HepG2 (cell line): ENCODE data around the gene TTC31. TPM values are rescaled to one million over a fixed set of nuclear protein-coding genes. Genes with fewer than 3 reads are reported as not detected.

Experiments used
- ATRX ChIP-seq: sonication (generic); formaldehyde crosslinking; IDR thresholded peaks from 2 replicates; pipeline ENCODE4 v1.4.0; 2020; ENCODE audit warnings: missing genetic modification reagents, borderline replicate concordance
- CERS6 ChIP-seq: sonication (generic); formaldehyde crosslinking; IDR thresholded peaks from 2 replicates; pipeline ENCODE4 v1.5.0; 2020; ENCODE audit warnings: missing genetic modification reagents
- FIP1L1 ChIP-seq: fragments of 200-400 bp; formaldehyde crosslinking; IDR thresholded peaks from 2 replicates; pipeline ENCODE4 v1.6.1; 2018; ENCODE audit warnings: low read depth, mild to moderate bottlenecking, low read length, moderate library complexity, borderline replicate concordance; ENCODE audit not compliant: insufficient read depth
- FOXK2 ChIP-seq: fragments of 450-650 bp; IDR thresholded peaks from 2 replicates; pipeline ENCODE4 v1.6.1; 2016
- HNRNPK ChIP-seq: fragments of 200-400 bp; formaldehyde crosslinking; IDR thresholded peaks from 2 replicates; pipeline ENCODE4 v1.6.1; 2018; ENCODE audit warnings: low read length, low read depth, moderate library complexity, mild to moderate bottlenecking; ENCODE audit not compliant: poor library complexity, severe bottlenecking
- HOXA3 ChIP-seq: sonication (generic); formaldehyde crosslinking; IDR thresholded peaks from 2 replicates; pipeline ENCODE4 v1.5.0; 2020; ENCODE audit warnings: missing genetic modification reagents
- NFIB ChIP-seq: sonication (generic); formaldehyde crosslinking; IDR thresholded peaks from 2 replicates; pipeline ENCODE4 v1.9.0; 2021; ENCODE audit warnings: missing genetic modification reagents, mild to moderate bottlenecking, borderline replicate concordance
- NFIC ChIP-seq: IDR thresholded peaks from 2 replicates; pipeline ENCODE4 v1.6.1; 2012; ENCODE audit warnings: mild to moderate bottlenecking, low read length, inconsistent platforms
- SNAPC2 ChIP-seq: sonication (generic); formaldehyde crosslinking; IDR thresholded peaks from 2 replicates; pipeline ENCODE4 v1.8.1; 2022; ENCODE audit warnings: mild to moderate bottlenecking, missing genetic modification reagents
- STAG1 ChIP-seq: sonication (generic); formaldehyde crosslinking; IDR thresholded peaks from 2 replicates; pipeline ENCODE4 v1.4.0; 2020; ENCODE audit warnings: missing genetic modification reagents
- ZBTB3 ChIP-seq: sonication (generic); formaldehyde crosslinking; IDR thresholded peaks from 2 replicates; pipeline ENCODE4 v1.4.0; 2020; ENCODE audit warnings: low read depth, mild to moderate bottlenecking, moderate library complexity, missing genetic modification reagents, borderline replicate concordance
- ZBTB4 ChIP-seq: sonication (generic); formaldehyde crosslinking; IDR thresholded peaks from 2 replicates; pipeline ENCODE4 v1.4.0; 2020; ENCODE audit warnings: missing genetic modification reagents, mild to moderate bottlenecking, borderline replicate concordance
- ZBTB7B ChIP-seq: sonication (generic); formaldehyde crosslinking; IDR thresholded peaks from 2 replicates; pipeline ENCODE4 v1.4.0; 2020; ENCODE audit warnings: missing genetic modification reagents
- ZBTB8A ChIP-seq: sonication (generic); formaldehyde crosslinking; IDR thresholded peaks from 2 replicates; pipeline ENCODE4 v1.4.0; 2020; ENCODE audit warnings: mild to moderate bottlenecking, low read depth, missing genetic modification reagents, borderline replicate concordance
- ZFP37 ChIP-seq: sonication (generic); formaldehyde crosslinking; IDR thresholded peaks from 2 replicates; pipeline ENCODE4 v1.4.0; 2020; ENCODE audit warnings: missing genetic modification reagents, borderline replicate concordance
- ZIK1 ChIP-seq: sonication (generic); formaldehyde crosslinking; IDR thresholded peaks from 2 replicates; pipeline ENCODE4 v1.5.0; 2020; ENCODE audit warnings: mild to moderate bottlenecking, low read depth, missing genetic modification reagents, borderline replicate concordance
- ZKSCAN1 ChIP-seq: fragments of 150-350 bp; IDR thresholded peaks from 2 replicates; pipeline ENCODE4 v1.6.1; 2014; ENCODE audit warnings: low read length
- ZNF30 ChIP-seq: sonication (generic); formaldehyde crosslinking; IDR thresholded peaks from 2 replicates; pipeline ENCODE4 v1.5.0; 2020; ENCODE audit warnings: mild to moderate bottlenecking, missing genetic modification reagents
- ZNF512 ChIP-seq: sonication (generic); formaldehyde crosslinking; IDR thresholded peaks from 2 replicates; pipeline ENCODE4 v1.4.0; 2020; ENCODE audit warnings: mild to moderate bottlenecking, missing genetic modification reagents
- ZNF883 ChIP-seq: sonication (generic); formaldehyde crosslinking; IDR thresholded peaks from 2 replicates; pipeline ENCODE4 v1.5.1; 2020; ENCODE audit warnings: mild to moderate bottlenecking, missing genetic modification reagents; ENCODE audit errors: not compliant biosample characterization
- ZUFSP ChIP-seq: sonication (generic); formaldehyde crosslinking; IDR thresholded peaks from 2 replicates; pipeline ENCODE4 v1.9.0; 2021; ENCODE audit warnings: missing genetic modification reagents, mild to moderate bottlenecking, borderline replicate concordance
- polyA plus RNA-seq, 8 experiments: library from polyadenylated mRNA; depleted of rRNA in 3 of 8; stranded (reverse) in 7 of 8; unstranded in 1 of 8; fragments of >200 nt; fragmentation: Illumina TruSeq in 4 of 8; extraction: Trizol in 4 of 8; gene quantifications; 2 replicates each; pipeline versions ENCODE4 v1.2.1 to v1.2.3, GENCODE V29; 2011 to 2016; ENCODE audit warnings: low read depth in 4 of 8, missing spikeins in 1 of 8, mixed read lengths in 1 of 8; ENCODE audit not compliant: insufficient read depth in 1 of 8
- total RNA-seq, 5 experiments: library from RNA; depleted of rRNA; stranded (reverse); fragments of >200 nt; fragmentation: Illumina TruSeq; extraction: Trizol; gene quantifications; 2 replicates each; pipeline ENCODE4 v1.2.3, GENCODE V29; 2016; ENCODE audit warnings: low read depth in 1 of 5

TTC31 gene
- total and polyA plus RNA-seq, 2 of the 13 experiments (the other 11 are each of a cell fraction or from before 2014, with no cell fraction given), result 28.3 to 39.5 TPM

- TF ChIP-seq ZUFSP (CRISPR knock-in tag) (no peak), ZNF512 (CRISPR knock-in tag) (peak; percentile 0; the same call in 1 of the 2 replicates), CERS6 (CRISPR knock-in tag) (peak; percentile 36; the same call in 1 of the 2 replicates), ZNF30 (peak; percentile 92; the same call in 1 of the 2 replicates), SNAPC2 (CRISPR knock-in tag) (peak; percentile 84), ZFP37 (CRISPR knock-in tag) (peak; percentile 85; the same call in 1 of the 2 replicates), ZNF883 (peak; percentile 99), HOXA3 (peak; percentile 98), ATRX (no peak), ZKSCAN1 (no peak), ZBTB4 (CRISPR knock-in tag) (peak; percentile 94), ZIK1 (CRISPR knock-in tag) (0 out of 2 replicates have a peak, but pooled peaks have one; percentile 84), ZBTB8A (CRISPR knock-in tag) (no peak), NFIC (peak; percentile 69; the same call in 1 of the 2 replicates), STAG1 (peak; percentile 48), FOXK2 (no peak), ZBTB7B (CRISPR knock-in tag) (peak; percentile 75; the same call in 1 of the 2 replicates), HNRNPK (no peak), ZBTB3 (peak; percentile 69), NFIB (no peak), FIP1L1 (no peak)
These were observed 10.6 kb upstream of the TTC31 start, which contains the start of gene MRPL53 (continued) for GRCh38 chr2:74472086-74472944.
